Measurements from ENCODE around the gene SURF2. TPM values are rescaled to one million over a fixed set of nuclear protein-coding genes. Genes with fewer than 3 reads are reported as not detected.

The SURF2 gene
- total and polyA plus RNA-seq, 2 experiments from 2014 or later, result 39.9 to 104 TPM

DNA sequence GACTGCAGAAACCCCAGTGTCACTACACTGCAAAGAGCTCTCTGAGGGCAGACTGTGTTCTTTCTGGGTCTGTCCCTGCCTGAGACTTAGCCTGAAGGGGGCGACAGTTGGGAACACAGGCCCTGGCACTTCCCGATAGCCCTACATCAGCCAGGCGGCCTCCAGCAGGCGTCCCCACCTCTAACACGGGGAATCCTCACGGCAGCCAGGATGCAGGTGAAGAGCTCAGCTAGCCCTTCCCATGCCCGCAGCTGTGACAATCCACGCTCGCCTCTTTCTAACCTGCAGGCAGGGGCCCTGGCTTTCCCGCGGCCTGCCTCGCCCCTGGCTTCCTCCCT, 14.3 kb upstream of the SURF2 start:
- H3K36me3 ChIP-seq (ENCODE audit: insufficient read depth), result peaks cover 21% of the 10 kb centered on the region
- peaks cover 10% of the 10 kb centered on the region for H3K4me1 Mint-ChIP-seq
- no peaks in the 10 kb centered on the region; the same call in 2 of the 3 replicates for H3K9me3 Mint-ChIP-seq
- no peaks in the 10 kb centered on the region for H3K9me2 ChIP-seq (ENCODE audit: insufficient read depth)
- H3K36me3 Mint-ChIP-seq (ENCODE audit: low read depth), result peaks cover 80% of the 10 kb centered on the region
- DNase-seq (ENCODE audit: low spot score) (peak; percentile 77), ATAC-seq (peak; percentile 86)
- peaks cover 6% of the 10 kb centered on the region for H3K27me3 Mint-ChIP-seq (ENCODE audit: insufficient read depth, low read depth, poor library complexity)
- H3K4me1 ChIP-seq (ENCODE audit: insufficient read depth), result peaks cover 5% of the 10 kb centered on the region
- no peak for TF ChIP-seq CREB1 (CRISPR knock-in tag; IDR thresholded peaks at IDR 0.05; ENCODE audit: low read depth)
- TF ChIP-seq, protein P1, sequence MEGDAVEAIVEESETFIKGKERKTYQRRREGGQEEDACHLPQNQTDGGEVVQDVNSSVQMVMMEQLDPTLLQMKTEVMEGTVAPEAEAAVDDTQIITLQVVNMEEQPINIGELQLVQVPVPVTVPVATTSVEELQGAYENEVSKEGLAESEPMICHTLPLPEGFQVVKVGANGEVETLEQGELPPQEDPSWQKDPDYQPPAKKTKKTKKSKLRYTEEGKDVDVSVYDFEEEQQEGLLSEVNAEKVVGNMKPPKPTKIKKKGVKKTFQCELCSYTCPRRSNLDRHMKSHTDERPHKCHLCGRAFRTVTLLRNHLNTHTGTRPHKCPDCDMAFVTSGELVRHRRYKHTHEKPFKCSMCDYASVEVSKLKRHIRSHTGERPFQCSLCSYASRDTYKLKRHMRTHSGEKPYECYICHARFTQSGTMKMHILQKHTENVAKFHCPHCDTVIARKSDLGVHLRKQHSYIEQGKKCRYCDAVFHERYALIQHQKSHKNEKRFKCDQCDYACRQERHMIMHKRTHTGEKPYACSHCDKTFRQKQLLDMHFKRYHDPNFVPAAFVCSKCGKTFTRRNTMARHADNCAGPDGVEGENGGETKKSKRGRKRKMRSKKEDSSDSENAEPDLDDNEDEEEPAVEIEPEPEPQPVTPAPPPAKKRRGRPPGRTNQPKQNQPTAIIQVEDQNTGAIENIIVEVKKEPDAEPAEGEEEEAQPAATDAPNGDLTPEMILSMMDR (conservative IDR thresholded peaks at IDR 0.05; ENCODE audit: low read depth in 2 of 2), result peak; percentile 48 to 69; a peak in 3 of 4 replicates
- H3K79me2 ChIP-seq (replicated peaks; ENCODE audit: insufficient read depth), result peaks cover 19% of the 10 kb centered on the region
- no peak overlapping the region for H3K4me3 Mint-ChIP-seq
- H3F3A ChIP-seq (replicated peaks; ENCODE audit: low read depth), result peaks cover 30% of the 10 kb centered on the region; the same call in 1 of the 2 replicates
- H3K27ac Mint-ChIP-seq, result no peak overlapping the region
- no peak overlapping the region for H3K4me3 ChIP-seq
- H3K27me3 ChIP-seq (ENCODE audit: insufficient read depth), result no peaks in the 10 kb centered on the region
- no peak overlapping the region for H3K27ac ChIP-seq (ENCODE audit: low read depth)
- no peak overlapping the region for H3K4me2 ChIP-seq
- peaks cover 24% of the 10 kb centered on the region for H4K20me1 ChIP-seq (replicated peaks; ENCODE audit: insufficient read depth)
- no peak overlapping the region for H2AFZ ChIP-seq

DNA sequence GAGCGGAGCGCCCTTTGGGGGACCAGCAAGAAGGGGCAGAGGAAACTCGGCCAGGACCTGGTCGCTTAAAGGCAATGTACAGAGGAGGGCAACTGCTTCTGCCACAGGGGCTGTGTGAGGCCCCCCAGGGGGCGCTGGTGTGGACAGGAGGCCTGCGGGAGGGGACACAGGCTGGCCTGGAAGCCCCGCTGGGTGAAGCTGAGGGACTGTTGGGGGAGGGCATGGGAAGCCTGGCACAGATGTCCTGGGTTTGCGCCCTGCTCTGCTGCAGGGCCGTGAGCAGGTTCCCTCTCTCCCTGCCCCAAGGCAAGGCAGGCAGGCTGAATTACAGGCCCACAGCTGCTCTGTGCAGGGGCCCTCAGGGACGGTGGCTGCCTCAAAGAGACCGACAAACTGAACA, 13.8 kb upstream of the SURF2 start:
- H3K4me2 ChIP-seq, result no peak overlapping the region
- Mint-ChIP-seq H3K36me3 (ENCODE audit: low read depth) (peaks cover 80% of the 10 kb centered on the region), H3K4me3 (no peak overlapping the region), H3K27me3 (ENCODE audit: insufficient read depth, low read depth, poor library complexity) (peaks cover 6% of the 10 kb centered on the region), H3K4me1 (peaks cover 10% of the 10 kb centered on the region), H3K27ac (no peak overlapping the region), H3K9me3 (no peaks in the 10 kb centered on the region; the same call in 2 of the 3 replicates)
- H4K20me1 ChIP-seq (replicated peaks; ENCODE audit: insufficient read depth), result peaks cover 24% of the 10 kb centered on the region
- H3K27ac ChIP-seq (ENCODE audit: low read depth), result no peak overlapping the region; the same call in 1 of the 2 replicates
- H3K36me3 ChIP-seq (ENCODE audit: insufficient read depth), result peaks cover 21% of the 10 kb centered on the region
- H3F3A ChIP-seq (replicated peaks; ENCODE audit: low read depth), result peaks cover 26% of the 10 kb centered on the region; the same call in 1 of the 2 replicates
- ATAC-seq (peak; percentile 19), DNase-seq (ENCODE audit: low spot score) (peak; percentile 55)
- H3K79me2 ChIP-seq (replicated peaks; ENCODE audit: insufficient read depth), result peaks cover 24% of the 10 kb centered on the region
- H2AFZ ChIP-seq, result no peak overlapping the region
- no peaks in the 10 kb centered on the region for H3K9me2 ChIP-seq (ENCODE audit: insufficient read depth)
- peaks cover 5% of the 10 kb centered on the region for H3K4me1 ChIP-seq (ENCODE audit: insufficient read depth)
- H3K27me3 ChIP-seq (ENCODE audit: insufficient read depth), result no peaks in the 10 kb centered on the region
- no peak overlapping the region for H3K4me3 ChIP-seq
- TF ChIP-seq EZH2 (IDR thresholded peaks at IDR 0.05; ENCODE audit: low read depth, unreplicated experiment) (no peak), POLR2AphosphoS5 (IDR thresholded peaks at IDR 0.05; ENCODE audit: low read depth) (0 out of 2 replicates have a peak, but pooled peaks have one; percentile 13), ETS1 (IDR thresholded peaks at IDR 0.05) (no peak), EZH2phosphoT487 (IDR thresholded peaks at IDR 0.05; ENCODE audit: unreplicated experiment) (no peak), ZNF114 (CRISPR knock-in tag; IDR thresholded peaks at IDR 0.05) (no peak), NANOG (IDR thresholded peaks at IDR 0.05; ENCODE audit: borderline replicate concordance) (no peak), ZNF331 (CRISPR knock-in tag; IDR thresholded peaks at IDR 0.05; ENCODE audit: low read depth) (no peak), STAT1 (IDR thresholded peaks at IDR 0.05; ENCODE audit: unreplicated experiment) (no peak)
- TF ChIP-seq, protein P1 (conservative IDR thresholded peaks at IDR 0.05; ENCODE audit: low read depth in 2 of 2), result peak in 1 of 2 experiments; percentile 52; a peak in 2 of 4 replicates
- TF ChIP-seq, protein P2, sequence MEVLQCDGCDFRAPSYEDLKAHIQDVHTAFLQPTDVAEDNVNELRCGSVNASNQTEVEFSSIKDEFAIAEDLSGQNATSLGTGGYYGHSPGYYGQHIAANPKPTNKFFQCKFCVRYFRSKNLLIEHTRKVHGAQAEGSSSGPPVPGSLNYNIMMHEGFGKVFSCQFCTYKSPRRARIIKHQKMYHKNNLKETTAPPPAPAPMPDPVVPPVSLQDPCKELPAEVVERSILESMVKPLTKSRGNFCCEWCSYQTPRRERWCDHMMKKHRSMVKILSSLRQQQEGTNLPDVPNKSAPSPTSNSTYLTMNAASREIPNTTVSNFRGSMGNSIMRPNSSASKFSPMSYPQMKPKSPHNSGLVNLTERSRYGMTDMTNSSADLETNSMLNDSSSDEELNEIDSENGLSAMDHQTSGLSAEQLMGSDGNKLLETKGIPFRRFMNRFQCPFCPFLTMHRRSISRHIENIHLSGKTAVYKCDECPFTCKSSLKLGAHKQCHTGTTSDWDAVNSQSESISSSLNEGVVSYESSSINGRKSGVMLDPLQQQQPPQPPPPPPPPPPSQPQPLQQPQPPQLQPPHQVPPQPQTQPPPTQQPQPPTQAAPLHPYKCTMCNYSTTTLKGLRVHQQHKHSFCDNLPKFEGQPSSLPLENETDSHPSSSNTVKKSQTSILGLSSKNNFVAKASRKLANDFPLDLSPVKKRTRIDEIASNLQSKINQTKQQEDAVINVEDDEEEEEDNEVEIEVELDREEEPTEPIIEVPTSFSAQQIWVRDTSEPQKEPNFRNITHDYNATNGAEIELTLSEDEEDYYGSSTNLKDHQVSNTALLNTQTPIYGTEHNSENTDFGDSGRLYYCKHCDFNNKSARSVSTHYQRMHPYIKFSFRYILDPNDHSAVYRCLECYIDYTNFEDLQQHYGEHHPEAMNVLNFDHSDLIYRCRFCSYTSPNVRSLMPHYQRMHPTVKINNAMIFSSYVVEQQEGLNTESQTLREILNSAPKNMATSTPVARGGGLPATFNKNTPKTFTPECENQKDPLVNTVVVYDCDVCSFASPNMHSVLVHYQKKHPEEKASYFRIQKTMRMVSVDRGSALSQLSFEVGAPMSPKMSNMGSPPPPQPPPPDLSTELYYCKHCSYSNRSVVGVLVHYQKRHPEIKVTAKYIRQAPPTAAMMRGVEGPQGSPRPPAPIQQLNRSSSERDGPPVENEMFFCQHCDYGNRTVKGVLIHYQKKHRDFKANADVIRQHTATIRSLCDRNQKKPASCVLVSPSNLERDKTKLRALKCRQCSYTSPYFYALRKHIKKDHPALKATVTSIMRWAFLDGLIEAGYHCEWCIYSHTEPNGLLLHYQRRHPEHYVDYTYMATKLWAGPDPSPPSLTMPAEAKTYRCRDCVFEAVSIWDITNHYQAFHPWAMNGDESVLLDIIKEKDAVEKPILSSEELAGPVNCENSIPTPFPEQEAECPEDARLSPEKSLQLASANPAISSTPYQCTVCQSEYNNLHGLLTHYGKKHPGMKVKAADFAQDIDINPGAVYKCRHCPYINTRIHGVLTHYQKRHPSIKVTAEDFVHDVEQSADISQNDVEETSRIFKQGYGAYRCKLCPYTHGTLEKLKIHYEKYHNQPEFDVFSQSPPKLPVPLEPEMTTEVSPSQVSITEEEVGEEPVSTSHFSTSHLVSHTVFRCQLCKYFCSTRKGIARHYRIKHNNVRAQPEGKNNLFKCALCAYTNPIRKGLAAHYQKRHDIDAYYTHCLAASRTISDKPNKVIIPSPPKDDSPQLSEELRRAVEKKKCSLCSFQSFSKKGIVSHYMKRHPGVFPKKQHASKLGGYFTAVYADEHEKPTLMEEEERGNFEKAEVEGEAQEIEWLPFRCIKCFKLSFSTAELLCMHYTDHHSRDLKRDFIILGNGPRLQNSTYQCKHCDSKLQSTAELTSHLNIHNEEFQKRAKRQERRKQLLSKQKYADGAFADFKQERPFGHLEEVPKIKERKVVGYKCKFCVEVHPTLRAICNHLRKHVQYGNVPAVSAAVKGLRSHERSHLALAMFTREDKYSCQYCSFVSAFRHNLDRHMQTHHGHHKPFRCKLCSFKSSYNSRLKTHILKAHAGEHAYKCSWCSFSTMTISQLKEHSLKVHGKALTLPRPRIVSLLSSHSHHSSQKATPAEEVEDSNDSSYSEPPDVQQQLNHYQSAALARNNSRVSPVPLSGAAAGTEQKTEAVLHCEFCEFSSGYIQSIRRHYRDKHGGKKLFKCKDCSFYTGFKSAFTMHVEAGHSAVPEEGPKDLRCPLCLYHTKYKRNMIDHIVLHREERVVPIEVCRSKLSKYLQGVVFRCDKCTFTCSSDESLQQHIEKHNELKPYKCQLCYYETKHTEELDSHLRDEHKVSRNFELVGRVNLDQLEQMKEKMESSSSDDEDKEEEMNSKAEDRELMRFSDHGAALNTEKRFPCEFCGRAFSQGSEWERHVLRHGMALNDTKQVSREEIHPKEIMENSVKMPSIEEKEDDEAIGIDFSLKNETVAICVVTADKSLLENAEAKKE (CRISPR knock-in tag; IDR thresholded peaks at IDR 0.05), result no peak
